H9 (cell line): ENCODE data around the gene GNRHR. TPM values are rescaled to one million over a fixed set of nuclear protein-coding genes. Genes with fewer than 3 reads are reported as not detected.

Source experiments
- DNase-seq: peaks from one replicate; pipeline ENCODE4 v3.0.0-alpha.2; 2017
- H2AFZ ChIP-seq: one replicate; pipeline ENCODE4 v1.6.1; 2013; ENCODE audit warnings: mild to moderate bottlenecking, low read length, control low read depth, moderate library complexity
- H2AK5ac ChIP-seq: 2 replicates; pipeline ENCODE4 v1.6.1; 2013; ENCODE audit warnings: low read length, control low read depth, mixed read lengths; ENCODE audit not compliant: insufficient read length
- H2BK120ac ChIP-seq: one replicate; pipeline ENCODE4 v1.6.1; 2013; ENCODE audit warnings: low read depth, mild to moderate bottlenecking, low read length, control low read depth, inconsistent platforms; ENCODE audit not compliant: poor library complexity, severe bottlenecking
- H2BK12ac ChIP-seq: 2 replicates; pipeline ENCODE4 v1.6.1; 2013; ENCODE audit warnings: low read length, control low read depth, mixed read lengths, low read depth; ENCODE audit not compliant: insufficient read length
- H2BK15ac ChIP-seq: 2 replicates; pipeline ENCODE4 v1.6.1; 2013; ENCODE audit warnings: low read depth, low read length, control low read depth
- H2BK20ac ChIP-seq: one replicate; pipeline ENCODE4 v1.6.1; 2013; ENCODE audit warnings: low read depth, mild to moderate bottlenecking, low read length, control low read depth, inconsistent platforms; ENCODE audit not compliant: poor library complexity, severe bottlenecking
- H2BK5ac ChIP-seq: 2 replicates; pipeline ENCODE4 v1.6.1; 2013; ENCODE audit warnings: low read length, control low read depth, mixed read lengths; ENCODE audit not compliant: insufficient read length
- H3K14ac ChIP-seq: 2 replicates; pipeline ENCODE4 v1.6.1; 2013; ENCODE audit warnings: low read length, control low read depth; ENCODE audit not compliant: insufficient read depth
- H3K18ac ChIP-seq: 2 replicates; pipeline ENCODE4 v1.6.1; 2013; ENCODE audit warnings: low read depth, mild to moderate bottlenecking, mixed read lengths, low read length, control low read depth; ENCODE audit not compliant: insufficient read length
- H3K23ac ChIP-seq: 2 replicates; pipeline ENCODE4 v1.6.1; 2013; ENCODE audit warnings: low read length, control low read depth, mixed read lengths, low read depth; ENCODE audit not compliant: insufficient read length
- H3K23me2 ChIP-seq: 2 replicates; pipeline ENCODE4 v1.6.1; 2013; ENCODE audit warnings: low read depth, mild to moderate bottlenecking, mixed read lengths, low read length, control low read depth; ENCODE audit not compliant: insufficient read length, poor library complexity, severe bottlenecking
- H3K27ac ChIP-seq: 2 replicates; pipeline ENCODE4 v1.5.1; 2013; ENCODE audit warnings: low read length, control low read depth, mixed read lengths, low read depth; ENCODE audit not compliant: insufficient read length
- H3K27me3 ChIP-seq: 2 replicates; pipeline ENCODE4 v1.6.1; 2013; ENCODE audit warnings: low read length, control low read depth, inconsistent platforms; ENCODE audit not compliant: insufficient read depth
- H3K4ac ChIP-seq: 2 replicates; pipeline ENCODE4 v1.6.1; 2013; ENCODE audit warnings: low read depth, mild to moderate bottlenecking, control low read depth, inconsistent platforms, low read length, moderate library complexity
- H3K4me1 ChIP-seq: 2 replicates; pipeline ENCODE4 v1.6.1; 2013; ENCODE audit warnings: low read length, control low read depth, inconsistent platforms; ENCODE audit not compliant: insufficient read depth
- H3K4me2 ChIP-seq: 2 replicates; pipeline ENCODE4 v1.6.1; 2013; ENCODE audit warnings: low read length, control low read depth, mixed read lengths; ENCODE audit not compliant: insufficient read length, insufficient read depth
- H3K56ac ChIP-seq: 2 replicates; pipeline ENCODE4 v1.6.1; 2013; ENCODE audit warnings: low read depth, mild to moderate bottlenecking, mixed read lengths, low read length, control low read depth; ENCODE audit not compliant: insufficient read length
- H3K79me1 ChIP-seq: 2 replicates; pipeline ENCODE4 v1.6.1; 2013; ENCODE audit warnings: low read depth, mild to moderate bottlenecking, moderate library complexity, low read length, control low read depth, inconsistent platforms; ENCODE audit not compliant: insufficient read depth, poor library complexity, severe bottlenecking
- H3K79me2 ChIP-seq: 2 replicates; pipeline ENCODE4 v1.6.1; 2013; ENCODE audit warnings: low read length, control low read depth, inconsistent platforms; ENCODE audit not compliant: insufficient read depth
- H3K9ac ChIP-seq: 2 replicates; pipeline ENCODE4 v1.6.1; 2013; ENCODE audit warnings: low read length, control low read depth, mixed read lengths; ENCODE audit not compliant: insufficient read length; ENCODE audit errors: extremely low read depth
- H3K9me3 ChIP-seq: one replicate; pipeline ENCODE4 v1.6.1; 2013; ENCODE audit warnings: low read depth, low read length, inconsistent platforms; ENCODE audit not compliant: control insufficient read depth
- H3T11ph ChIP-seq: one replicate; pipeline ENCODE4 v1.6.1; 2013; ENCODE audit warnings: mild to moderate bottlenecking, low read length, control low read depth, inconsistent platforms
- H4K20me1 ChIP-seq: one replicate; pipeline ENCODE4 v1.6.1; 2013; ENCODE audit not compliant: control insufficient read depth, insufficient read length, insufficient read depth
- H4K5ac ChIP-seq: 2 replicates; pipeline ENCODE4 v1.6.1; 2013; ENCODE audit warnings: low read depth, mild to moderate bottlenecking, mixed read lengths, low read length, control low read depth; ENCODE audit not compliant: insufficient read length
- H4K8ac ChIP-seq: replicated peaks from 2 replicates; pipeline ENCODE4 v1.6.1; 2013; ENCODE audit warnings: low read length, control low read depth, mixed read lengths, low read depth; ENCODE audit not compliant: insufficient read length
- H4K91ac ChIP-seq: 2 replicates; pipeline ENCODE4 v1.6.1; 2013; ENCODE audit warnings: low read depth, mild to moderate bottlenecking, moderate library complexity, mixed read lengths, low read length, control low read depth; ENCODE audit not compliant: insufficient read length
- H3K27ac Mint-ChIP-seq, 3 experiments: 2 replicates in 2 of 3; 3 replicates in 1 of 3; pipeline ENCODE4 v1.8.0; 2020 to 2021; ENCODE audit warnings: mixed read lengths in 3 of 3, mild to moderate bottlenecking in 1 of 3, moderate library complexity in 1 of 3
- H3K27me3 Mint-ChIP-seq: 2 replicates; pipeline ENCODE4 v1.8.0; 2021; ENCODE audit warnings: low read depth, mild to moderate bottlenecking, moderate library complexity, mixed read lengths
- H3K36me3 Mint-ChIP-seq, 3 experiments: 2 replicates in 2 of 3; 3 replicates in 1 of 3; pipeline ENCODE4 v1.8.0; 2020 to 2021; ENCODE audit warnings: low read depth in 3 of 3, mixed read lengths in 3 of 3; ENCODE audit not compliant: insufficient read depth in 1 of 3
- H3K4me1 Mint-ChIP-seq, 2 experiments: 2 replicates each; pipeline ENCODE4 v1.8.0; 2020; ENCODE audit warnings: mixed read lengths in 2 of 2
- H3K4me3 Mint-ChIP-seq, 2 experiments: 2 replicates in 1 of 2; 3 replicates in 1 of 2; pipeline ENCODE4 v1.8.0; 2020 to 2021; ENCODE audit warnings: mild to moderate bottlenecking in 2 of 2, mixed read lengths in 2 of 2, moderate library complexity in 1 of 2
- H3K9me3 Mint-ChIP-seq, 2 experiments: 2 replicates in 1 of 2; 3 replicates in 1 of 2; pipeline ENCODE4 v1.8.0; 2020; ENCODE audit warnings: mild to moderate bottlenecking in 2 of 2, mixed read lengths in 2 of 2, moderate library complexity in 1 of 2
- CTCF ChIP-seq: fragments of 200-600 bp; sonication (generic); conservative IDR thresholded peaks from 3 replicates; pipeline ENCODE4 v1.8.0; 2021; ENCODE audit warnings: antibody characterized with exemption, mild to moderate bottlenecking
- WGBS: extraction: QIAGEN DNeasy Blood & Tissue Kit; methylation state at CpG from one replicate; pipeline ENCODE4 v1.1.7; 2013; ENCODE audit warnings: missing lambda C conversion rate, low lambda C conversion rate, mixed read lengths; ENCODE audit not compliant: insufficient read length; ENCODE audit errors: extremely low coverage; 5-methylcytosine and 5-hydroxymethylcytosine counted together
- total RNA-seq: library from RNA; stranded (reverse); gene quantifications from 2 replicates; pipeline ENCODE4 v1.2.1, GENCODE V29; 2021

Gene GNRHR
- total RNA-seq, 1 experiment from 2014 or later, result not detected

DNA sequence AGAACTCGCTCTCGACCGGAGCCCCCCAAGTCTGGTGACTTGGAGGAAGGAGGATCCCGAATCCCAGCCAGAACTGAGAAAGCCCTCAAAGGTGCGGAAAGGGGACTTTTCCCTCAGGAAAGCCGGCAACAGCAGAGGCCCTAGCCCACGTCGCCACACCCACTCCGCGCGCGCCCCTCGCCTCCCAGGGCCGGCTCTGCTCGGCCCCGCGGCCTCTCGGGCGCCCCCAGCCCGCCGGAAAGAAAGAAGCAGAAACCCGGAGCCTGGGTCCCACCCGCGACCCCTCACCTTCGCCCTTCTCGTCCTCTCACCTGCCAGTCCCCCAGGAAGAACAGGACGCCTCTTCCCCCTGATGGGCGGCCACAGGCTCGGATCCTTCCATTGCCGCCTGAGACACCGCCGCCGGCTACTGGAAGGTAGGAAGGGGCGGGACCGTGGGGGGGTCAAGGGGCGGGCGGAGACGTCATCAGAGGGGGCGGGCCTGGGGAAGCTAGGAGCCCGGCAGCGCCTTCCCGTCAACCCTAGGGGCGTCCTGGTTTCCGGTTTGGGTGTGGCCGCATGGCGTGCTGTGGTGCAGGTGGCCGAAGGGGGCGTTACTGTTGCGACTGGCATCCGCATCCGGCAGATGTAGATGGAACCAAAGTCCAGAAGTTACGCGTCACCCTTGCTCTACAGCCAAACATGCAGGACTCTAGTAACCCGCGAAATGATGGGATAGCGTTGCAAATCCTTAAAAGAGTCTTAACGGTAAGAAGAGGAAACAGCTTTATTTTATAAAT, 53.3 kb downstream of the GNRHR start, which contains the start of gene UBA6:
TSS of gene UBA6 (minus strand) at position 418 of the 779 bp plus-strand sequence. CDS start at position 382, 36 bp downstream.
- H3K14ac ChIP-seq, result peak within 1 kb of the TSS; percentile 94
- no peaks in the 10 kb centered on the region; a peak in 1 of 5 replicates for H3K9me3 Mint-ChIP-seq
- no peak within 1 kb of the TSS for H3K23ac ChIP-seq
- H3K79me2 ChIP-seq, result peaks cover 18% of the 10 kb centered on the region
- H3K79me1 ChIP-seq, result peaks cover 9% of the 10 kb centered on the region
- peak within 1 kb of the TSS; percentile 84 to 88 for H3K4me3 Mint-ChIP-seq
- no peaks in the 10 kb centered on the region for H3K4me1 ChIP-seq
- peak; percentile 98 for DNase-seq
- H3K27me3 ChIP-seq, result no peaks in the 10 kb centered on the region
- WGBS, result no CpG with 5 or more reads among the region's 57 CpGs
- peak within 1 kb of the TSS; percentile 92 for H3K9ac ChIP-seq
- H3T11ph ChIP-seq, result no peak within 1 kb of the TSS
- H3K4ac ChIP-seq, result no peak within 1 kb of the TSS
- no peak within 1 kb of the TSS for H2AK5ac ChIP-seq
- no peak within 1 kb of the TSS for H4K8ac ChIP-seq
- no peaks in the 10 kb centered on the region for H4K20me1 ChIP-seq
- no peaks in the 10 kb centered on the region for H3K23me2 ChIP-seq
- H2BK12ac ChIP-seq, result no peak within 1 kb of the TSS
- no peak within 1 kb of the TSS for H2AFZ ChIP-seq
- H3K27me3 Mint-ChIP-seq, result no peaks in the 10 kb centered on the region
- H4K5ac ChIP-seq, result no peak within 1 kb of the TSS
- peak within 1 kb of the TSS; percentile 79 to 96 (median 92); a peak in 6 of 7 replicates for H3K27ac Mint-ChIP-seq
- H3K9me3 ChIP-seq, result no peaks in the 10 kb centered on the region
- peaks cover 6 to 16% (median 11%) of the 10 kb centered on the region in 3 experiments for H3K36me3 Mint-ChIP-seq
- TF ChIP-seq CTCF, result peak; percentile 50
- H2BK120ac ChIP-seq, result no peak within 1 kb of the TSS
- H3K56ac ChIP-seq, result no peak within 1 kb of the TSS
- H3K4me1 Mint-ChIP-seq, result peaks cover 13 to 15% of the 10 kb centered on the region in 2 experiments
- peak within 1 kb of the TSS; percentile 78 for H3K4me2 ChIP-seq
- no peak within 1 kb of the TSS for H4K91ac ChIP-seq
- no peak within 1 kb of the TSS for H2BK5ac ChIP-seq
- no peak within 1 kb of the TSS for H2BK15ac ChIP-seq
- H2BK20ac ChIP-seq, result no peak within 1 kb of the TSS
- no peak within 1 kb of the TSS for H3K27ac ChIP-seq
- H3K18ac ChIP-seq, result peak within 1 kb of the TSS; percentile 88
